WERI-Rb-1 (cell line): Measurements from ENCODE around the gene KRTAP2-1.
"Not testable (repeated sequence)": the region's sequence is repeated elsewhere in the genome, so short reads cannot be mapped to it uniquely, and the experiment has no call there.

Experiments
- DNase-seq: peaks from one replicate; pipeline ENCODE4 v3.0.0-alpha.2; 2020
- H3K27ac ChIP-seq: fragments of 250-450 bp; sonication (Bioruptor Pico); 2 replicates; pipeline ENCODE4 v1.5.1; 2020; ENCODE audit warnings: mild to moderate bottlenecking, moderate library complexity
- H3K27me3 ChIP-seq: fragments of 250-450 bp; sonication (Bioruptor Pico); 2 replicates; pipeline ENCODE4 v1.5.1; 2021; ENCODE audit warnings: mild to moderate bottlenecking, low read depth, moderate library complexity; ENCODE audit not compliant: insufficient read depth, severe bottlenecking
- H3K36me3 ChIP-seq: fragments of 250-450 bp; sonication (Bioruptor Pico); 2 replicates; pipeline ENCODE4 v1.5.1; 2020; ENCODE audit warnings: mild to moderate bottlenecking, moderate library complexity
- H3K4me3 ChIP-seq: 2 replicates; pipeline ENCODE4 v1.5.1; 2011; ENCODE audit warnings: low read depth, mild to moderate bottlenecking, control low read depth, low read length
- H3K9me3 ChIP-seq: fragments of 250-450 bp; sonication (Bioruptor Pico); 2 replicates; pipeline ENCODE4 v1.5.1; 2021; ENCODE audit warnings: mild to moderate bottlenecking, moderate library complexity; ENCODE audit not compliant: severe bottlenecking
- TF ChIP-seq, protein P1 (sequence below): IDR thresholded peaks from 2 replicates; pipeline ENCODE4 v1.5.1; 2011; ENCODE audit warnings: low read depth, mild to moderate bottlenecking, control low read depth, inconsistent platforms, low read length

Gene KRTAP2-1

GRCh38 chr17:41042953-41043352 is 4.2 kb downstream of the KRTAP2-1 start:
- H3K9me3 ChIP-seq = peaks cover 10% of the 10 kb centered on the region
- DNase-seq = no peak
- no peaks in the 10 kb centered on the region for H3K27me3 ChIP-seq
- TF ChIP-seq, protein P1, sequence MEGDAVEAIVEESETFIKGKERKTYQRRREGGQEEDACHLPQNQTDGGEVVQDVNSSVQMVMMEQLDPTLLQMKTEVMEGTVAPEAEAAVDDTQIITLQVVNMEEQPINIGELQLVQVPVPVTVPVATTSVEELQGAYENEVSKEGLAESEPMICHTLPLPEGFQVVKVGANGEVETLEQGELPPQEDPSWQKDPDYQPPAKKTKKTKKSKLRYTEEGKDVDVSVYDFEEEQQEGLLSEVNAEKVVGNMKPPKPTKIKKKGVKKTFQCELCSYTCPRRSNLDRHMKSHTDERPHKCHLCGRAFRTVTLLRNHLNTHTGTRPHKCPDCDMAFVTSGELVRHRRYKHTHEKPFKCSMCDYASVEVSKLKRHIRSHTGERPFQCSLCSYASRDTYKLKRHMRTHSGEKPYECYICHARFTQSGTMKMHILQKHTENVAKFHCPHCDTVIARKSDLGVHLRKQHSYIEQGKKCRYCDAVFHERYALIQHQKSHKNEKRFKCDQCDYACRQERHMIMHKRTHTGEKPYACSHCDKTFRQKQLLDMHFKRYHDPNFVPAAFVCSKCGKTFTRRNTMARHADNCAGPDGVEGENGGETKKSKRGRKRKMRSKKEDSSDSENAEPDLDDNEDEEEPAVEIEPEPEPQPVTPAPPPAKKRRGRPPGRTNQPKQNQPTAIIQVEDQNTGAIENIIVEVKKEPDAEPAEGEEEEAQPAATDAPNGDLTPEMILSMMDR = no peak
- no peak overlapping the region for H3K4me3 ChIP-seq
- no peak overlapping the region for H3K27ac ChIP-seq
- H3K36me3 ChIP-seq = no peaks in the 10 kb centered on the region

DNA sequence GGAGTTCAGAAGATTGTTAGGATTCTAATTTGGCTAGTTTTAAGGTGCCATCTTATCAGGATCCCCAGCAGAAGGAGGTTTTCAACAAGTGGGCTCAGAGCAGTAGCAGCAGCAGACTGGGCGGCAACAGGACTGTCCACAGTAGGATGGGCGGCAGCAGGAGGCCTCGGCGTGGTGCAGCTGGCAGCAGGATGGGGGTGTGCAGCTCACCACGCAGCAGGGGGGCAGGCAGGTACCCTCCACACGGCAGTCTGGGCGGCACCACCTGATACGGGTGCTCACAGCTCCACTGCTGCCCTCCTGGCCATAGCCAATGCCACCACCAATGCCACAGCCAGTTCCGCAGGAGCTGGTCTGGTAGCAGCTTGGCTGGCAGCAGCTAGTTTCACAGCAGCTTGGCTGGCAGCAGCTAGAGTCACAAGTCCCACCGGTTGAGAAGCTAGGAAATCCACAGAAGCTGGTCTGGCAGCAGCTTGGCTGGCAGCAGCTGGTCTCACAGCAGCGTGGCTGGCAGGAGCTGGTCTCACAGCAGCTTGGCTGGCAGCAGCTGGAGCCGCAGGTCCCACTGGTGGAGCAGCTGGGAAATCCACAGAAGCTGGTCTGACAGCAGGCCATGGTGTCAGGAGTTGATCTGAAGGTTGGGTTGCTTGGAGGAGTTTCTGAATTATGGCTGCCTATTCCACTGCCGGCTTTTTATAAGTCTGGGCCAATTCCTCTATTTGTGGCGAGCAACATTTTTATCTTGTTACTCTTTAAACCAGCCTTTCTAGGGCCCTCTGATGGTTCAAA is 6.1 kb downstream of the KRTAP2-1 start, which contains the start of gene KRTAP1-1:
Gene KRTAP1-1, minus strand, starts transcription at position 668 of the 789 bp plus-strand sequence. Its CDS starts 53 bp downstream, at position 615.
- not testable (repeated sequence) for H3K4me3 ChIP-seq, H3K36me3 ChIP-seq, H3K27me3 ChIP-seq, H3K27ac ChIP-seq, DNase-seq
- H3K9me3 ChIP-seq = peaks cover 10% of the 10 kb centered on the region

GRCh38 chr17:41037853-41038350 is 9.2 kb downstream of the KRTAP2-1 start:
- Histone ChIP-seq H3K27ac (no peak overlapping the region), H3K4me3 (no peak overlapping the region), H3K36me3 (no peaks in the 10 kb centered on the region), H3K27me3 (no peaks in the 10 kb centered on the region), H3K9me3 (peaks cover 3% of the 10 kb centered on the region)
- DNase-seq = no peak
- TF ChIP-seq, protein P1 = no peak

- not testable (repeated sequence) for DNase-seq, H3K27me3 ChIP-seq, H3K9me3 ChIP-seq, H3K4me3 ChIP-seq, H3K36me3 ChIP-seq, H3K27ac ChIP-seq
Observed at GRCh38 chr17:41034346-41034935, 12.7 kb downstream of the KRTAP2-1 start, which contains the start of gene KRTAP1-3. Gene KRTAP1-3, minus strand, starts transcription at chr17:41034874. Its CDS starts 53 bp downstream, at chr17:41034821.

- H3K27me3 ChIP-seq = no peaks in the 10 kb centered on the region
- TF ChIP-seq, protein P1 = no peak
Observed at GRCh38 chr17:41029633-41030245, 17.4 kb downstream of the KRTAP2-1 start, which contains the start of gene KRTAP1-4. Gene KRTAP1-4, minus strand, starts transcription at chr17:41030195. Its CDS starts 117 bp downstream, at chr17:41030078.

DNA sequence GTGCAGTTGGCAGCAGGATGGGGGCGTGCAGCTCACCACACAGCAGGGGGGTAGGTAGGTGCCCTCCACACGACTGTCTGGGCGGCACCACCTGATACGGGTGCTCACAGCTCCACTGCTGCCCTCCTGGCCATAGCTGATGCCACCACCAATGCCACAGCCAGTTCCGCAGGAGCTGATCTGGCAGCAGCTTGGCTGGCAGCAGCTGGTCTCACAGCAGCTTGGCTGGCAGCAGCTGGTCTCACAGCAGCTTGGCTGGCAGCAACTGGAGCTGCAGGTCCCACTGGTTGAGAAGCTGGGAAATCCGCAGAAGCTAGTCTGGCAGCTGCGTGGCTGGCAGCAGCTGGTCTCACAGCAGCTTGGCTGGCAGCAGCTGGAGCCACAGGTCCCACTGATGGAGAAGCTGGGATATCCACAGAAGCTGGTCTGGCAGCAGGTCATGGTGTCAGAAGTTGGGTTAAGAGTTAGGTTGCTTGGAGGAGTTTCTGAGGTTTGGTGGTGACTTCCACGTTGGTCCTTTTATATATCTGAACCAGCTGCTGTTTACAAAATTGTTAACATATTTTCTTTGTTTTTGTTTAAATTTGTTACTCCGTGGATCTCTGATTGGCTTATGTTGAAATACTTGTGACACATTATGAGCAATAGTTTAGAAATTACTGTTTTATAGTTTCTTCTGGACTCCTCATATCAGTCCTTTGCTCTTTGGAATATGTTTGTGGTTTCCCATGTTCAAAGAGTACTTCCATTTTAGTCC is 20.2 kb downstream of the KRTAP2-1 start, which contains the start of gene KRTAP1-5:
Gene KRTAP1-5, minus strand, starts transcription at position 494 of the 757 bp plus-strand sequence. Its CDS starts 53 bp downstream, at position 441.
- H3K27me3 ChIP-seq = no peaks in the 10 kb centered on the region
- no peak for DNase-seq
- no peaks in the 10 kb centered on the region for H3K9me3 ChIP-seq
- no peaks in the 10 kb centered on the region for H3K36me3 ChIP-seq
- no peak within 1 kb of the TSS for H3K27ac ChIP-seq
- TF ChIP-seq, protein P1 = no peak
- H3K4me3 ChIP-seq = no peak within 1 kb of the TSS

More at GRCh38 chr17:41029633-41030245, 17.4 kb downstream of the KRTAP2-1 start, which contains the start of gene KRTAP1-4:
- no peak within 1 kb of the TSS for H3K27ac ChIP-seq
- DNase-seq = no peak
- no peaks in the 10 kb centered on the region for H3K36me3 ChIP-seq
- no peaks in the 10 kb centered on the region for H3K9me3 ChIP-seq
- no peak within 1 kb of the TSS for H3K4me3 ChIP-seq
